ENCODE data around the gene PRRG1. TPM values are rescaled to one million over a fixed set of nuclear protein-coding genes. Genes with fewer than 3 reads are reported as not detected.
"Not testable (repeated sequence)": the region's sequence is repeated elsewhere in the genome, so short reads cannot be mapped to it uniquely, and the experiment has no call there.

The PRRG1 gene
- total and polyA plus RNA-seq, 5 donors from 2014 or later = not detected

GRCh38 chrX:37420756-37421155 is 71.6 kb downstream of the PRRG1 start:
- H3K27ac ChIP-seq (ENCODE audit: insufficient read depth, low read length, poor library complexity, severe bottlenecking) = no peak overlapping the region
- DNase-seq (no peak), ATAC-seq (ENCODE audit: low read depth in 2 of 2) (no peak)
- H3K36me3 Mint-ChIP-seq = no peaks in the 10 kb centered on the region
- H3K9me3 ChIP-seq (ENCODE audit: control insufficient read depth in 2 of 2, low read length in 2 of 2) = no peaks in the 10 kb centered on the region
- no peaks in the 10 kb centered on the region for H3K36me3 ChIP-seq (ENCODE audit: control insufficient read depth, insufficient read depth, low read length)
- no peak overlapping the region for H3K4me3 ChIP-seq (ENCODE audit: low read depth, low read length)
- H3K4me1 Mint-ChIP-seq = no peaks in the 10 kb centered on the region
- H3K27ac Mint-ChIP-seq = no peak overlapping the region
- H3K27me3 Mint-ChIP-seq = no peaks in the 10 kb centered on the region
- no peaks in the 10 kb centered on the region for H3K4me1 ChIP-seq (ENCODE audit: control insufficient read depth, insufficient read depth, low read length, poor library complexity, severe bottlenecking)
- no peaks in the 10 kb centered on the region for H3K27me3 ChIP-seq (ENCODE audit: control insufficient read depth, insufficient read depth, low read length)
- no peak overlapping the region for H3K4me3 Mint-ChIP-seq
- peaks cover 0 to 2% (median 0%) of the 10 kb centered on the region in 7 donors for H3K9me3 Mint-ChIP-seq

GRCh38 chrX:37424000-37424429 is 74.9 kb downstream of the PRRG1 start:
- Histone ChIP-seq H3K27me3 (ENCODE audit: control insufficient read depth, insufficient read depth, low read length) (no peaks in the 10 kb centered on the region), H3K27ac (ENCODE audit: insufficient read depth, low read length, poor library complexity, severe bottlenecking) (no peak overlapping the region), H3K36me3 (ENCODE audit: control insufficient read depth, insufficient read depth, low read length) (no peaks in the 10 kb centered on the region), H3K4me3 (ENCODE audit: low read depth, low read length) (no peak overlapping the region), H3K9me3 (ENCODE audit: control insufficient read depth in 2 of 2, low read length in 2 of 2) (no peaks in the 10 kb centered on the region), H3K4me1 (ENCODE audit: control insufficient read depth, insufficient read depth, low read length, poor library complexity, severe bottlenecking) (no peaks in the 10 kb centered on the region)
- ATAC-seq (ENCODE audit: low read depth in 2 of 2) (no peak), DNase-seq (no peak)
- Mint-ChIP-seq H3K27ac (no peak overlapping the region), H3K4me1 (no peaks in the 10 kb centered on the region), H3K36me3 (no peaks in the 10 kb centered on the region), H3K4me3 (no peak overlapping the region), H3K9me3 (peaks cover 0 to 2% (median 0%) of the 10 kb centered on the region in 7 donors), H3K27me3 (no peaks in the 10 kb centered on the region)

- ATAC-seq (ENCODE audit: low read depth in 2 of 2) (no peak), DNase-seq (no peak)
- Mint-ChIP-seq H3K9me3 (peaks cover 0 to 2% (median 0%) of the 10 kb centered on the region in 7 donors), H3K27me3 (no peaks in the 10 kb centered on the region), H3K36me3 (no peaks in the 10 kb centered on the region), H3K27ac (no peak overlapping the region), H3K4me1 (no peaks in the 10 kb centered on the region), H3K4me3 (no peak overlapping the region)
- Histone ChIP-seq H3K4me3 (ENCODE audit: low read depth, low read length) (no peak overlapping the region), H3K9me3 (ENCODE audit: control insufficient read depth in 2 of 2, low read length in 2 of 2) (no peaks in the 10 kb centered on the region), H3K4me1 (ENCODE audit: control insufficient read depth, insufficient read depth, low read length, poor library complexity, severe bottlenecking) (no peaks in the 10 kb centered on the region), H3K27ac (ENCODE audit: insufficient read depth, low read length, poor library complexity, severe bottlenecking) (no peak overlapping the region), H3K27me3 (ENCODE audit: control insufficient read depth, insufficient read depth, low read length) (no peaks in the 10 kb centered on the region), H3K36me3 (ENCODE audit: control insufficient read depth, insufficient read depth, low read length) (no peaks in the 10 kb centered on the region)
Observed at GRCh38 chrX:37425370-37425769, 76.2 kb downstream of the PRRG1 start.

- not testable (repeated sequence) for DNase-seq; H3K4me1 ChIP-seq (ENCODE audit: control insufficient read depth, insufficient read depth, low read length, poor library complexity, severe bottlenecking); H3K4me1 Mint-ChIP-seq; H3K27me3 ChIP-seq (ENCODE audit: control insufficient read depth, insufficient read depth, low read length); H3K4me3 ChIP-seq (ENCODE audit: low read depth, low read length); H3K27me3 Mint-ChIP-seq; H3K36me3 Mint-ChIP-seq; ATAC-seq (ENCODE audit: low read depth in 2 of 2); H3K9me3 Mint-ChIP-seq; H3K27ac ChIP-seq (ENCODE audit: insufficient read depth, low read length, poor library complexity, severe bottlenecking); H3K36me3 ChIP-seq (ENCODE audit: control insufficient read depth, insufficient read depth, low read length); H3K27ac Mint-ChIP-seq; H3K4me3 Mint-ChIP-seq; H3K9me3 ChIP-seq (ENCODE audit: control insufficient read depth in 2 of 2, low read length in 2 of 2)
Observed at GRCh38 chrX:37428962-37429361, 79.8 kb downstream of the PRRG1 start.

- H3K9me3 Mint-ChIP-seq = peaks cover 0 to 4% (median 0%) of the 10 kb centered on the region in 7 donors
- no peak for ATAC-seq (ENCODE audit: low read depth in 2 of 2)
- Histone ChIP-seq H3K4me1 (ENCODE audit: control insufficient read depth, insufficient read depth, low read length, poor library complexity, severe bottlenecking) (no peaks in the 10 kb centered on the region), H3K27me3 (ENCODE audit: control insufficient read depth, insufficient read depth, low read length) (no peaks in the 10 kb centered on the region), H3K36me3 (ENCODE audit: control insufficient read depth, insufficient read depth, low read length) (no peaks in the 10 kb centered on the region), H3K27ac (ENCODE audit: insufficient read depth, low read length, poor library complexity, severe bottlenecking) (no peak overlapping the region), H3K4me3 (ENCODE audit: low read depth, low read length) (no peak overlapping the region), H3K9me3 (ENCODE audit: control insufficient read depth in 2 of 2, low read length in 2 of 2) (no peaks in the 10 kb centered on the region)
- no peaks in the 10 kb centered on the region for H3K4me1 Mint-ChIP-seq
- DNase-seq = no peak
- H3K4me3 Mint-ChIP-seq = no peak overlapping the region
- H3K27me3 Mint-ChIP-seq = no peaks in the 10 kb centered on the region
- no peaks in the 10 kb centered on the region for H3K36me3 Mint-ChIP-seq
- H3K27ac Mint-ChIP-seq = no peak overlapping the region
Observed at GRCh38 chrX:37434362-37434761, 85.2 kb downstream of the PRRG1 start.

GRCh38 chrX:37437160-37437559 is 88.0 kb downstream of the PRRG1 start:
- H3K36me3 Mint-ChIP-seq = no peaks in the 10 kb centered on the region
- no peak overlapping the region for H3K27ac Mint-ChIP-seq
- no peak overlapping the region for H3K4me3 ChIP-seq (ENCODE audit: low read depth, low read length)
- DNase-seq (no peak), ATAC-seq (ENCODE audit: low read depth in 2 of 2) (no peak)
- H3K4me1 Mint-ChIP-seq = no peaks in the 10 kb centered on the region
- H3K27me3 ChIP-seq (ENCODE audit: control insufficient read depth, insufficient read depth, low read length) = no peaks in the 10 kb centered on the region
- H3K27me3 Mint-ChIP-seq = no peaks in the 10 kb centered on the region
- no peaks in the 10 kb centered on the region for H3K4me1 ChIP-seq (ENCODE audit: control insufficient read depth, insufficient read depth, low read length, poor library complexity, severe bottlenecking)
- H3K9me3 ChIP-seq (ENCODE audit: control insufficient read depth in 2 of 2, low read length in 2 of 2) = no peaks in the 10 kb centered on the region
- peaks cover 0 to 4% (median 0%) of the 10 kb centered on the region in 7 donors for H3K9me3 Mint-ChIP-seq
- H3K4me3 Mint-ChIP-seq = no peak overlapping the region
- H3K36me3 ChIP-seq (ENCODE audit: control insufficient read depth, insufficient read depth, low read length) = no peaks in the 10 kb centered on the region
- H3K27ac ChIP-seq (ENCODE audit: insufficient read depth, low read length, poor library complexity, severe bottlenecking) = no peak overlapping the region

- H3K36me3 ChIP-seq (ENCODE audit: control insufficient read depth, insufficient read depth, low read length) = no peaks in the 10 kb centered on the region
- ATAC-seq (ENCODE audit: low read depth in 2 of 2) (no peak), DNase-seq (no peak)
- H3K4me3 ChIP-seq (ENCODE audit: low read depth, low read length) = no peak overlapping the region
- Mint-ChIP-seq H3K9me3 (peaks cover 0 to 1% (median 0%) of the 10 kb centered on the region in 7 donors), H3K4me3 (no peak overlapping the region), H3K27me3 (no peaks in the 10 kb centered on the region), H3K4me1 (no peaks in the 10 kb centered on the region), H3K36me3 (no peaks in the 10 kb centered on the region), H3K27ac (no peak overlapping the region)
- no peaks in the 10 kb centered on the region for H3K4me1 ChIP-seq (ENCODE audit: control insufficient read depth, insufficient read depth, low read length, poor library complexity, severe bottlenecking)
- H3K27me3 ChIP-seq (ENCODE audit: control insufficient read depth, insufficient read depth, low read length) = no peaks in the 10 kb centered on the region
- H3K9me3 ChIP-seq (ENCODE audit: control insufficient read depth in 2 of 2, low read length in 2 of 2) = no peaks in the 10 kb centered on the region
- no peak overlapping the region for H3K27ac ChIP-seq (ENCODE audit: insufficient read depth, low read length, poor library complexity, severe bottlenecking)
Observed at GRCh38 chrX:37441377-37441776, 92.2 kb downstream of the PRRG1 start.

- Mint-ChIP-seq H3K36me3 (no peaks in the 10 kb centered on the region), H3K27ac (no peak overlapping the region), H3K9me3 (peaks cover 0 to 1% (median 0%) of the 10 kb centered on the region in 7 donors), H3K4me1 (no peaks in the 10 kb centered on the region), H3K4me3 (no peak overlapping the region), H3K27me3 (no peaks in the 10 kb centered on the region)
- no peak for DNase-seq
- Histone ChIP-seq H3K27ac (ENCODE audit: insufficient read depth, low read length, poor library complexity, severe bottlenecking) (no peak overlapping the region), H3K4me3 (ENCODE audit: low read depth, low read length) (no peak overlapping the region), H3K27me3 (ENCODE audit: control insufficient read depth, insufficient read depth, low read length) (no peaks in the 10 kb centered on the region), H3K4me1 (ENCODE audit: control insufficient read depth, insufficient read depth, low read length, poor library complexity, severe bottlenecking) (no peaks in the 10 kb centered on the region), H3K9me3 (ENCODE audit: control insufficient read depth in 2 of 2, low read length in 2 of 2) (no peaks in the 10 kb centered on the region), H3K36me3 (ENCODE audit: control insufficient read depth, insufficient read depth, low read length) (no peaks in the 10 kb centered on the region)
- no peak for ATAC-seq (ENCODE audit: low read depth in 2 of 2)
Observed at GRCh38 chrX:37445182-37445581, 96.0 kb downstream of the PRRG1 start.

Measured in CD4-positive, CD25-positive, alpha-beta regulatory T cell (primary cell).